Measurements from ENCODE around the gene ADAM12.

Gene ADAM12

DNA sequence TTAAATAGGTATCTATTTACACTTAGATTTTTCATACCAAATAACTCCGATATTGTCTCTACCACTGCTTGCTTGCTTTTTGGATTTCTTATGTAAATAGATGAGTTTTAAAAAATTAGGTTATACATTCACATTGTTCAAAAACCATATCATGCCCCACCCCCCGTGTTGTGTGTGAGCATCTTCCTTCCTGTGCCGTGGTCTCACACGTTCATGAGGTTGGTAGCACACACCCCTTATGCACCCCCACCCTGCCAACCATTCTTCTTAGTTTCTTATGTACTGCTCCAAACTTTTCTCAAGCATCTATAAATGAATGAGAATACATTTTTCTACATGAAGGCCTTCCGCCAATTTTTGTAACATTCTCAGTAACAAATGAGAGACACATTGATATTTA, 376.3 kb downstream of the ADAM12 start:
- TF ChIP-seq, protein P1, sequence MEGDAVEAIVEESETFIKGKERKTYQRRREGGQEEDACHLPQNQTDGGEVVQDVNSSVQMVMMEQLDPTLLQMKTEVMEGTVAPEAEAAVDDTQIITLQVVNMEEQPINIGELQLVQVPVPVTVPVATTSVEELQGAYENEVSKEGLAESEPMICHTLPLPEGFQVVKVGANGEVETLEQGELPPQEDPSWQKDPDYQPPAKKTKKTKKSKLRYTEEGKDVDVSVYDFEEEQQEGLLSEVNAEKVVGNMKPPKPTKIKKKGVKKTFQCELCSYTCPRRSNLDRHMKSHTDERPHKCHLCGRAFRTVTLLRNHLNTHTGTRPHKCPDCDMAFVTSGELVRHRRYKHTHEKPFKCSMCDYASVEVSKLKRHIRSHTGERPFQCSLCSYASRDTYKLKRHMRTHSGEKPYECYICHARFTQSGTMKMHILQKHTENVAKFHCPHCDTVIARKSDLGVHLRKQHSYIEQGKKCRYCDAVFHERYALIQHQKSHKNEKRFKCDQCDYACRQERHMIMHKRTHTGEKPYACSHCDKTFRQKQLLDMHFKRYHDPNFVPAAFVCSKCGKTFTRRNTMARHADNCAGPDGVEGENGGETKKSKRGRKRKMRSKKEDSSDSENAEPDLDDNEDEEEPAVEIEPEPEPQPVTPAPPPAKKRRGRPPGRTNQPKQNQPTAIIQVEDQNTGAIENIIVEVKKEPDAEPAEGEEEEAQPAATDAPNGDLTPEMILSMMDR (IDR thresholded peaks at IDR 0.05; ENCODE audit: control insufficient read depth, extremely low read depth, insufficient read depth): no peak
- H3K4me3 ChIP-seq (ENCODE audit: low read depth, low read length): no peak overlapping the region
- no peak for DNase-seq (ENCODE audit: low read depth)

DNA sequence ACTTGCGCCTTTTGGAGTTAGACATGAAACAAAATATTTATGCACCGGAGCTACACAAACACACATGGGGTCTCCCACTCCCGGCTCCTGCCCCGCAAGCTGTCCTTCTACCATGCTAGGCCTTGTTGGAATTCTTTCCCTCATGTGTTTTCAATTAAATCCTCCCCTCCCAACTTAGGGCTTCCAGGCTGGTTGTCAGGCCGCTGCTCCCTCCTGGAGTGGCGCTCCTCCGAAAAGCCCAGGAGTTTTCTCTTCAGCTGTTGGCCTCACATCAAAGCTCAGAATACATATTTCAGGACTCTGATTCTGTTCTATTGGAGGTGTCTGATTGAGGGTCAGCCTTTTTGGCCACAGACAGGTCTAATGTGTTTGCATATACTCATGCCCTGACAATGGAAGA, 378.6 kb downstream of the ADAM12 start:
- TF ChIP-seq, protein P1 (IDR thresholded peaks at IDR 0.05; ENCODE audit: control insufficient read depth, extremely low read depth, insufficient read depth): no peak
- no peak for DNase-seq (ENCODE audit: low read depth)
- no peak overlapping the region for H3K4me3 ChIP-seq (ENCODE audit: low read depth, low read length)

GRCh38 chr10:126006906-126007305, 381.4 kb downstream of the ADAM12 start:
- TF ChIP-seq, protein P1 (IDR thresholded peaks at IDR 0.05; ENCODE audit: control insufficient read depth, extremely low read depth, insufficient read depth): no peak
- no peak for DNase-seq (ENCODE audit: low read depth)
- no peak overlapping the region for H3K4me3 ChIP-seq (ENCODE audit: low read depth, low read length)

GRCh38 chr10:126006264-126006663, 382.0 kb downstream of the ADAM12 start:
- no peak for DNase-seq (ENCODE audit: low read depth)
- H3K4me3 ChIP-seq (ENCODE audit: low read depth, low read length): no peak overlapping the region

DNA sequence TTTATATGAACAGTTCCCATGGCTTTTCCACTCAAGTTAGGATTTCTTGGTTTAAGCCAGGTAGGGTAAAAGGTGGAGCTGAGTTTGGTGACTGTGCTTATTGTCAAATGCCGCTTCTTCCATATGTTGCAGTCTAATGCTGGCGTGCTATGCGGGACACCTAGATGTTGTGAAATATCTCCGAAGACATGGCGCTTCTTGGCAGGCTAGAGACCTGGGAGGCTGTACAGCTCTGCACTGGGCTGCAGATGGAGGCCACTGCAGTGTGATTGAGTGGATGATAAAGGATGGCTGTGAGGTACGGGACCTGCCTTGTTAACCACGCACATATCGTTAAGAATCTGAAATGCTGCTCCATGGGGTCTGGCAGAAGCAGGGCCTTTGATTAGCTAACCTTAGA, 383.5 kb downstream of the ADAM12 start:
- H3K4me3 ChIP-seq (ENCODE audit: low read depth, low read length): no peak overlapping the region
- TF ChIP-seq, protein P1 (IDR thresholded peaks at IDR 0.05; ENCODE audit: control insufficient read depth, extremely low read depth, insufficient read depth): no peak

More at GRCh38 chr10:126006264-126006663, 382.0 kb downstream of the ADAM12 start:
- TF ChIP-seq, protein P1 (IDR thresholded peaks at IDR 0.05; ENCODE audit: control insufficient read depth, extremely low read depth, insufficient read depth): no peak

DNA sequence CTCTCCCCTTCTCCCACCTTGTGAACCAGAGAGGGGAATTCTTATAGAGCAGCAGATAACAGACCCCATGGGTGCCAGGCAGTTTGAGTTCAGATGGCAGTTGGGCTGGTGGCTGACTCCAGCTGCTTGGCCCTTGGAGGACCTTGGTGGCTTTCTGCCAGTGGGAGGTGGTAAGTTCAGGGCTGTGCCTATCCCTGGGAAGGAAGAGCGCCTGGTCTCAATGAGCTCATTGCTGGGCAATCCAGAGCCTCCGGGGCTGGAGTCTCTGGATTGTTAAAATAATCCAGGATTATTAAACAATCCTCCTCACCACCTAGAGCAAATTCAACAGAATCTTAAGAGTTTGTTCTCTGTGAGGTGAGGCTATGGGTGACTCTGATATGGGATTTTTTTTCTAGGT, 386.7 kb downstream of the ADAM12 start:
- DNase-seq (ENCODE audit: low read depth): peak; percentile 10
- TF ChIP-seq, protein P1 (IDR thresholded peaks at IDR 0.05; ENCODE audit: control insufficient read depth, extremely low read depth, insufficient read depth): no peak
- no peak overlapping the region for H3K4me3 ChIP-seq (ENCODE audit: low read depth, low read length)

More for the DNA sequence above, 383.5 kb downstream of the ADAM12 start:
- no peak for DNase-seq (ENCODE audit: low read depth)

DNA sequence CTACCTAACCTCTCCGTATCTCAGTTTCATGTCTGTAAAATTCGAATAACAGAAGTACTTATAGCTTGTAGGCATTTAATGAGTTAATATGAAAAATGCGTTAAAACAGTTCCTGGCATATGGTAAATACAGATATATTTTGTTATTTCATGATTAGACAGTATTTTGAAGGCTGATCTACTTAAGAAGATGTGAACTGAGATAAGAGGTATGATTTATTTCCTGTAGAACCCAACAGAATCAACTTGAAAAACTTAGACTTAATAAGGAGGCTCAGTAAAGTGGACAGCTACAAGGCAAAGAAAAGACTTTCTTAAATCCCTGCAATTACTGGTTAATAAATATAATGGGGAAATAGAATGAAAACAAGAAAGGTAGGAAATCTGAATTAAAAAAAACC, 388.6 kb downstream of the ADAM12 start:
- no peak for DNase-seq (ENCODE audit: low read depth)
- no peak overlapping the region for H3K4me3 ChIP-seq (ENCODE audit: low read depth, low read length)
- TF ChIP-seq, protein P1 (IDR thresholded peaks at IDR 0.05; ENCODE audit: control insufficient read depth, extremely low read depth, insufficient read depth): no peak

All from LNCaP clone FGC (cell line).